HG02678 (cell line): ENCODE data around the gene LY6G5C.
"Not testable (repeated sequence)": the region's sequence is repeated elsewhere in the genome, so short reads cannot be mapped to it uniquely, and the experiment has no call there.

ENCODE experiments used
- ATAC-seq: cut with Tn5 transposase; IDR thresholded peaks from one replicate; pipeline ENCODE4 v1.9.1; 2021; ENCODE audit warnings: mild to moderate bottlenecking, moderate library complexity; ENCODE audit not compliant: unreplicated experiment

LY6G5C gene

GRCh38 chr6:31715022-31715958 is 34.4 kb upstream of the LY6G5C start, which contains the start of gene LY6G6D:
LY6G6D (plus strand) TSS chr6:31715348; CDS start chr6:31715356, 8 bp downstream.
- ATAC-seq, result no peak

- no peak for ATAC-seq
These were observed 33.3 kb upstream of the LY6G5C start for GRCh38 chr6:31713991-31714684.

GRCh38 chr6:31713465-31713864 is 32.6 kb upstream of the LY6G5C start:
- no peak for ATAC-seq

- no peak for ATAC-seq
These were observed 31.4 kb upstream of the LY6G5C start for GRCh38 chr6:31712296-31712695.

DNA sequence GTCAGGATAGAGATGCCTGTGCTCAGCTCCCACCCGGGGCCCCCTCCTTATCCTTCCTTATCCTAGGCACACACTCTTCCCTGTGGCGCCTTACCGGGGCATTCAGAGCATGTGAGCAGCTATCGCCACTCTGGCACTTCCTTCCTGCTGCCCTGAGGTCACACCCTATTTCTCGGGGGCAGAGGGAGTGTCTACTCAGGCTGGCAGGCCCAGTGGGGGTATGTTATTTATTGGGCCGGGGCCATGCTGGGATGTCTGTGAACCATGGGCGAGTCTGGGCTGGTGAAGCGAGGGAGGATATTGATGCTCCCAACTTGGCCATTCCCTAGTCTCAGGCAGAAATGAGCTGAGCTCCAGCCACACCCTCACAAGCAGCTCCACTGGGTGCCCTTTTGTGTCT is 30.4 kb upstream of the LY6G5C start:
- no peak for ATAC-seq

GRCh38 chr6:31710523-31711219 is 29.8 kb upstream of the LY6G5C start:
- ATAC-seq, result no peak

DNA sequence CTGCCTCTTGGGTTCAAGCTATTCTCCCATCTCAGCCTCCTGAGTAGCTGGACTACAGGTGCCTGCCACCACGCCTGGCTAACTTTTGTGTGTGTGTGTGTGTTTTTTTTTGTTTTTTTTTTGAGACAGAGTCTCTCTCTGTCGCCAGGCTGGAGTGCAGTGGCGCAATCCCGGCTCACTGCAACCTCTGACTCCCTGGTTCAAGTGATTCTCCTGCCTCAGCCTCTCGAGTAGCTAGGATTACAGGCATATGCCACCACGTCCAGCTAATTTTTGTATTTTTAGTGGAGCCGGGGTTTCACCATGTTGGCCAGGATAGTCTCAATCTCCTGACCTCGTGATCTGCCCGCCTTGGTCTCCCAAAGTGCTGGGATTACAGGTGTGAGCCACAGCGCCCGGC is 28.3 kb upstream of the LY6G5C start:
- not testable (repeated sequence) for ATAC-seq

GRCh38 chr6:31708224-31708623 is 27.4 kb upstream of the LY6G5C start:
- ATAC-seq, result no peak

DNA sequence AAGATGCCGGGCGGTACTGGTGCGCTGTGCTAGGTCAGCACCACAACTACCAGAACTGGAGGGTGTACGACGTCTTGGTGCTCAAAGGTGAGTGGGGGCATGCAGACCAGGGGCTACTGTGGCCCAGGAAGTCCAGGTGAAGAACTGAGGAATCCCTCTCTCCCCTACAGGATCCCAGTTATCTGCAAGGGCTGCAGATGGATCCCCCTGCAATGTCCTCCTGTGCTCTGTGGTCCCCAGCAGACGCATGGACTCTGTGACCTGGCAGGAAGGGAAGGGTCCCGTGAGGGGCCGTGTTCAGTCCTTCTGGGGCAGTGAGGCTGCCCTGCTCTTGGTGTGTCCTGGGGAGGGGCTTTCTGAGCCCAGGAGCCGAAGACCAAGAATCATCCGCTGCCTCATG is 26.8 kb upstream of the LY6G5C start:
- ATAC-seq, result no peak

DNA sequence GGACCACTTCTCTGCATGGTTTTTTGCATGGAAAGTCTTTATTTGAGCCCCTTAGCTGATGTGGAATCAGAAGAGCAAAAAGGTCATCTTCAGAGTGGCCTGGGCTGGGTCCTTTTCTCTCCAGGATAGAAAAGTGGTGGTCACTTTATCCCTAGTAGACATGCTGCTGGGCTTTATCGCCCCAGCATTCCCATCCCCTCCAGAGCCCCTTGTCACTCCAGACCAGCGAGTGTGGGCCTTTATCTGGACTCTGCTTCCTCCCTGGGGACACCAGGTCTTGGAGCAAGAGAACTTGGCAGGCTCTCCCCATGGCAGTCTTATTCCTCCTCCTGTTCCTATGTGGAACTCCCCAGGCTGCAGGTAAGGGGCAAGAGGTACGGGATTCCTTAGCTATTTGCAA is 25.7 kb upstream of the LY6G5C start, which contains the start of gene LY6G6F:
Gene LY6G6F (plus strand): TSS at position 268 of the 400 bp plus-strand sequence. CDS start 41 bp downstream, at position 309.
- no peak for ATAC-seq

GRCh38 chr6:31705931-31706330 is 25.1 kb upstream of the LY6G5C start:
- ATAC-seq, result no peak

GRCh38 chr6:31702819-31703716 is 22.2 kb upstream of the LY6G5C start, which contains the start of gene ABHD16A:
ABHD16A (minus strand) TSS chr6:31703324; CDS start chr6:31703281, 43 bp downstream.
- ATAC-seq, result peak; percentile 88

DNA sequence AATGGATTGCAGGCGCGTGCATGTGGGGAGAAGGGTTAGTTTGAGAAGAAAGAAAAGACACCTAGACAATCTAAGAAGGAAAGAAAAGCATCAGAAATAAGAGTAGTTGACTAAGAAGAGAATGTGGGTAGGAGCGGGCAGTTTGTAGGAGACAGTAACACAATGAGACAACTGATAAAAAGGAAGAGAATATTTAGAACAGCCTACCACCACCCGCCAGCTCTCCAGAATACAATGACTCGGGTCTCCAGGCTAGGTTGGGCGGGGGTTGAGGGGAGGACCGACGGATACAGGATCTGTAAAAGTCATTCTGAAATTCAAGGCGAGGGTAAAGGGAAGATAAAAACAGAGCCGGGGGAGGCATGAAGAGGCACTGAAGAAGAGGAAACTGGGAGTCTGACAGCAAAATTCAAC is 21.5 kb upstream of the LY6G5C start:
- ATAC-seq, result no peak

- ATAC-seq, result no peak
These were observed 21.0 kb upstream of the LY6G5C start for GRCh38 chr6:31701666-31702404.

- ATAC-seq, result no peak
These were observed 20.0 kb upstream of the LY6G5C start for GRCh38 chr6:31700740-31701401.

DNA sequence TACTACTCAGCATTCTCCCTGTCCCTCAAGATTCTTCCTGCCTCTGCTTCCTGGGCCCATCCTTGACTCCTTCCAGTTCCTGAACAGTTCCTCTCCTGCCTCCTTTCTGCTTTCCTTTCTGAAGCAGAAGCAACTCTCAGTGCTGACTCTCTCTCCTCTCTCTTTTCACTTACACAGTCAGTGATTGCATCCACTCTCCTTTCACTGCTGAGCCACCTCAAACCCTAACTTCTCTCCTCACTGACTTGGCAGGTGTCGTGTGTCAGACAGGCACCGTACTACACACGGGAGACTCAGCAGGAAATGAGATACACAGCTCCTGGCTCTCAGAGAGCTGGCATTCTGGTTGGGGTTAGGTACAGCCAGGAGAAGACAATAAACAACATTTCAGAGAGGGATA is 16.7 kb upstream of the LY6G5C start:
- no peak for ATAC-seq

GRCh38 chr6:31693535-31693934 is 12.7 kb upstream of the LY6G5C start:
- ATAC-seq, result no peak

DNA sequence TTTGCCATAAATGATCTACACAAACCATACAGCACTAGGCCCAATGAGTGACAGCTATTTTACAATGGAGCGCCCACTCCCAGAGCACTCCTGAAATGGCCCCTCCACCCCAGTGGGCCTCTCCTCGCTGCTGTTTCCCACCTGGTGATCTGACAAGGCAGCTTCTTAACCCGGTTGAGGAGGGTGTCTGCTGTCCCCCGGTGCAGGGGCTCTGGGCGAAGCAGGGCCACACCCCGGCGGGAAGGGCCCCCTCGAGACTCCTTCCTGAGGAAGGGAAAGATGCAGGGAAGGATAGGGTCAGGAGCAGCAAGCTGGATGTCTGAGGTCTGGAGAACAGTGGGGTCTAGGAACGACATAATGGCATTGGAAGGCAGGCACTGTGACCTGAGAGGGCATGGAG is 12.0 kb upstream of the LY6G5C start:
- ATAC-seq, result no peak

DNA sequence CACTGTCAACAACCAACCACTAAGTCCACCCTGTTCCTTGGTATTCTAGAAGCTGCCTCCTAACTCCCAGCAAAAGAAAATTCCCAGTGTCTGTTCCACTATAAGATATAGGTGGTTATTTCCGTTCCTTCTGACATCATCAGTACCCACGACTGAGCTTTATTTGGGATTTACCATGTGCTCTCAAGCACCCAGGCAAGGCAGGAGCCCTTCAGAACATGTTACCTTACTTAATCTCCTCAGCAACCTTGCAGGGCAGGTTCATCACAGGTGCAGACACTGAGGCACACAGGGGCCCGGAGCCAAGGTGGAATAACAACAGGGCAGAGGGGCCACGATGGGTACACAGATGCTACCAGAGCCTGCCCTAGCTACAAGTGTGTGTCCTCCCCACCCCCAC is 11.5 kb upstream of the LY6G5C start:
- ATAC-seq, result no peak
